Left ventricle myocardium inferior (tissue), 1 donor: ENCODE data around the gene HAUS1. TPM values are rescaled to one million over a fixed set of nuclear protein-coding genes. Genes with fewer than 3 reads are reported as not detected.
"Not testable (repeated sequence)": the region's sequence is repeated elsewhere in the genome, so short reads cannot be mapped to it uniquely, and the experiment has no call there.

Experiments used
- DNase-seq: peaks from one replicate; pipeline ENCODE4 v3.0.0-alpha.2; 2020
- H3K27ac ChIP-seq: fragments of 200-600 bp; replicated peaks from 2 replicates; pipeline ENCODE4 v1.8.0; 2021
- H3K27me3 ChIP-seq: fragments of 200-600 bp; 2 replicates; pipeline ENCODE4 v1.8.0; 2021; ENCODE audit warnings: low read depth
- H3K36me3 ChIP-seq: fragments of 200-600 bp; 2 replicates; pipeline ENCODE4 v1.8.0; 2021
- H3K4me1 ChIP-seq: fragments of 200-600 bp; 2 replicates; pipeline ENCODE4 v1.8.0; 2021
- H3K4me3 ChIP-seq: fragments of 200-600 bp; 2 replicates; pipeline ENCODE4 v1.8.0; 2021; ENCODE audit warnings: mild to moderate bottlenecking, moderate library complexity
- H3K9me3 ChIP-seq: fragments of 200-600 bp; replicated peaks from 2 replicates; pipeline ENCODE4 v1.8.0; 2021
- CTCF ChIP-seq: fragments of 200-600 bp; IDR thresholded peaks from 2 replicates; pipeline ENCODE4 v1.8.0; 2021; ENCODE audit warnings: antibody characterized with exemption, mild to moderate bottlenecking, borderline replicate concordance
- intact Hi-C: fragments of 100-400 bp; cut with micrococcal nuclease; formaldehyde crosslinking; loops from one replicate; pipeline ENCODE4 v1.11.0; 2022
- total RNA-seq: library from RNA; stranded (reverse); fragmentation: NEBNext Ultra II Directional; extraction: Animal tissue kit (Norgen Biotek cat#: 25700); gene quantifications from one replicate; pipeline ENCODE4 v1.2.1, GENCODE V29; 2021
- donor health status: DM: no; HTN: yes; CAD: no; lungs with severe emphysema.

HAUS1 gene
- total RNA-seq, 1 donor from 2014 or later: 6.4 TPM

- no peak for TF ChIP-seq CTCF
- Histone ChIP-seq H3K4me3 (no peak overlapping the region), H3K4me1 (peaks cover 9% of the 10 kb centered on the region), H3K27ac (peak overlapping the region; percentile 16), H3K9me3 (no peaks in the 10 kb centered on the region), H3K27me3 (no peaks in the 10 kb centered on the region), H3K36me3 (no peaks in the 10 kb centered on the region)
- DNase-seq: no peak
- intact Hi-C loops: no loop called here
Measured at GRCh38 chr18:46158499-46158898, 54.3 kb downstream of the HAUS1 start.

GRCh38 chr18:46160050-46160798 is 56.0 kb downstream of the HAUS1 start:
- intact Hi-C loops: loop anchor here (10.0 kb wide), 1 partner anchor 495 kb away; the partner anchor contains the start of gene LOXHD1
- Histone ChIP-seq H3K27ac (no peak overlapping the region), H3K4me3 (no peak overlapping the region), H3K9me3 (no peaks in the 10 kb centered on the region), H3K36me3 (no peaks in the 10 kb centered on the region), H3K27me3 (no peaks in the 10 kb centered on the region), H3K4me1 (peaks cover 7% of the 10 kb centered on the region)
- TF ChIP-seq CTCF: no peak
- DNase-seq: no peak

GRCh38 chr18:46160840-46161239 is 56.7 kb downstream of the HAUS1 start:
- H3K4me1 ChIP-seq, H3K9me3 ChIP-seq, H3K27me3 ChIP-seq, H3K36me3 ChIP-seq, H3K4me3 ChIP-seq, H3K27ac ChIP-seq, DNase-seq: not testable (repeated sequence)
- intact Hi-C loops: loop anchor here (10.0 kb wide), 1 partner anchor 494 kb away; the partner anchor contains the start of gene LOXHD1

- TF ChIP-seq CTCF: no peak
Measured at GRCh38 chr18:46161703-46162396, 57.7 kb downstream of the HAUS1 start.

GRCh38 chr18:46163091-46163490 is 58.9 kb downstream of the HAUS1 start:
- Histone ChIP-seq H3K27me3 (no peaks in the 10 kb centered on the region), H3K27ac (no peak overlapping the region), H3K4me3 (no peak overlapping the region), H3K9me3 (no peaks in the 10 kb centered on the region), H3K4me1 (peaks cover 7% of the 10 kb centered on the region), H3K36me3 (no peaks in the 10 kb centered on the region)
- intact Hi-C loops: loop anchor here (10.0 kb wide), 1 partner anchor 492 kb away; the partner anchor contains the start of gene LOXHD1
- DNase-seq: no peak
- TF ChIP-seq CTCF: no peak

More at GRCh38 chr18:46161703-46162396, 57.7 kb downstream of the HAUS1 start:
- Histone ChIP-seq H3K4me3 (no peak overlapping the region), H3K36me3 (no peaks in the 10 kb centered on the region), H3K27ac (no peak overlapping the region), H3K27me3 (no peaks in the 10 kb centered on the region), H3K9me3 (no peaks in the 10 kb centered on the region), H3K4me1 (peaks cover 7% of the 10 kb centered on the region)
- intact Hi-C loops: loop anchor here (10.0 kb wide), 1 partner anchor 493 kb away; the partner anchor contains the start of gene LOXHD1
- no peak for DNase-seq
